Measurements from ENCODE around the gene GALNT7.
A peak's percentile ranks its signal among the peaks of the same experiment; 100 is the strongest.
"Not testable (repeated sequence)": the region's sequence is repeated elsewhere in the genome, so short reads cannot be mapped to it uniquely, and the experiment has no call there.

Gene GALNT7

GRCh38 chr4:173192375-173193162, 24.0 kb downstream of the GALNT7 start:
- no peak for DNase-seq (ENCODE audit: low read depth, low spot score)

GRCh38 chr4:173194157-173194556, 25.5 kb downstream of the GALNT7 start:
- DNase-seq (ENCODE audit: low read depth, low spot score), result no peak

- DNase-seq (ENCODE audit: low read depth, low spot score), result no peak
Measured at GRCh38 chr4:173195109-173195508, 26.5 kb downstream of the GALNT7 start.

GRCh38 chr4:173199553-173199952, 30.9 kb downstream of the GALNT7 start:
- no peak for DNase-seq (ENCODE audit: low read depth, low spot score)

- no peak for DNase-seq (ENCODE audit: low read depth, low spot score)
Measured at GRCh38 chr4:173200103-173200884, 31.7 kb downstream of the GALNT7 start.

- no peak for DNase-seq (ENCODE audit: low read depth, low spot score)
Measured at GRCh38 chr4:173202395-173202794, 33.8 kb downstream of the GALNT7 start.

- DNase-seq (ENCODE audit: low read depth, low spot score), result no peak
Measured at GRCh38 chr4:173205656-173206055, 37.0 kb downstream of the GALNT7 start.

- no peak for DNase-seq (ENCODE audit: low read depth, low spot score)
Measured at GRCh38 chr4:173208420-173208819, 39.8 kb downstream of the GALNT7 start.

GRCh38 chr4:173211222-173211621, 42.6 kb downstream of the GALNT7 start:
- no peak for DNase-seq (ENCODE audit: low read depth, low spot score)

GRCh38 chr4:173211838-173212237, 43.2 kb downstream of the GALNT7 start:
- no peak for DNase-seq (ENCODE audit: low read depth, low spot score)

GRCh38 chr4:173212379-173212778, 43.8 kb downstream of the GALNT7 start:
- no peak for DNase-seq (ENCODE audit: low read depth, low spot score)

- DNase-seq (ENCODE audit: low read depth, low spot score), result no peak
Measured at GRCh38 chr4:173213296-173213695, 44.7 kb downstream of the GALNT7 start.

GRCh38 chr4:173214231-173214630, 45.6 kb downstream of the GALNT7 start:
- DNase-seq (ENCODE audit: low read depth, low spot score), result no peak

GRCh38 chr4:173214661-173215060, 46.0 kb downstream of the GALNT7 start:
- DNase-seq (ENCODE audit: low read depth, low spot score), result no peak

- no peak for DNase-seq (ENCODE audit: low read depth, low spot score)
Measured at GRCh38 chr4:173217075-173217474, 48.5 kb downstream of the GALNT7 start.

- DNase-seq (ENCODE audit: low read depth, low spot score), result no peak
Measured at GRCh38 chr4:173217727-173218126, 49.1 kb downstream of the GALNT7 start.

- peak; percentile 77 for DNase-seq (ENCODE audit: low read depth, low spot score)
Measured at GRCh38 chr4:173218411-173219125, 50.0 kb downstream of the GALNT7 start.

- DNase-seq (ENCODE audit: low read depth, low spot score), result not testable (repeated sequence)
Measured at GRCh38 chr4:173219126-173219437, 50.5 kb downstream of the GALNT7 start.

- no peak for DNase-seq (ENCODE audit: low read depth, low spot score)
Measured at GRCh38 chr4:173223743-173224142, 55.1 kb downstream of the GALNT7 start.

GRCh38 chr4:173226401-173226888, 57.8 kb downstream of the GALNT7 start:
- no peak for DNase-seq (ENCODE audit: low read depth, low spot score)

- no peak for DNase-seq (ENCODE audit: low read depth, low spot score)
Measured at GRCh38 chr4:173227756-173228155, 59.1 kb downstream of the GALNT7 start.

GRCh38 chr4:173230062-173230461, 61.5 kb downstream of the GALNT7 start:
- no peak for DNase-seq (ENCODE audit: low read depth, low spot score)
